Measurements from ENCODE around the gene BRF1.

- no peak for TF ChIP-seq REST (IDR thresholded peaks at IDR 0.05; ENCODE audit: low read depth)
- TF ChIP-seq EGR1 (IDR thresholded peaks at IDR 0.05), result no peak
- no peak for TF ChIP-seq RAD21 (IDR thresholded peaks at IDR 0.05; ENCODE audit: low read depth)
- no peak for TF ChIP-seq USF1 (IDR thresholded peaks at IDR 0.05)
- TF ChIP-seq CEBPB (IDR thresholded peaks at IDR 0.05), result no peak
- TF ChIP-seq TCF12 (IDR thresholded peaks at IDR 0.05; ENCODE audit: low read depth), result no peak
- no peak for TF ChIP-seq EP300 (IDR thresholded peaks at IDR 0.05; ENCODE audit: borderline replicate concordance)
- TF ChIP-seq YY1 (IDR thresholded peaks at IDR 0.05; ENCODE audit: low read depth), result no peak
- no peak for TF ChIP-seq TAF1 (IDR thresholded peaks at IDR 0.05; ENCODE audit: low read depth)
- no peak for TF ChIP-seq NFIC (IDR thresholded peaks at IDR 0.05)
Observed at GRCh38 chr14:105173901-105174894, 126.6 kb downstream of the BRF1 start.

Measured in Ishikawa (cell line).